ENCODE results near the gene NINJ1. TPM values are rescaled to one million over a fixed set of nuclear protein-coding genes. Genes with fewer than 3 reads are reported as not detected.

NINJ1 gene
- total and polyA plus RNA-seq, 2 donors (not counting 3 experiments of a cell fraction or from before 2014, with no cell fraction given): 31.5 to 57.7 TPM

DNA sequence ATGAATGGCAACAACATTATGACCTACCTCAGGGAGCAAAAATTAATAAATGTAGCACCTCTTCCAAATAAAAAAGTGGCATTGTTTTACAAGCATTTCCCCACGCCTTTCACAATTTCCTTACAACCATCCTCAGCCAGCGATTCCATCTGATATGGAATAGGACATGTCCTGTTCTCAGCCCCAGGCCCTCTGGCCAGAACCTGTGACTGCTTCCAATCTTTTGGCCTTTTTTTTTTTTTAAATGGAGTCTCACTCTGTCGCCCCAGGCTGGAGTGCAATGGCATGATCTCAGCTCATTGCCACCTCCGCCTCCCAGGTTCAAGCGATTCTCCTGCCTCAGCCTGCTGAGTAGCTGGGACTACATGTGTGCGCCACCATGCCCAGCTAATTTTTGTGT lies 33.1 kb upstream of the NINJ1 start:
- intact Hi-C loops (cut with micrococcal nuclease): no loop called here
- H3K27ac ChIP-seq (ENCODE audit: insufficient read depth, low read depth, low read length): no peak overlapping the region
- H2AFZ ChIP-seq (ENCODE audit: low read depth, low read length): no peak overlapping the region
- H4K20me1 ChIP-seq (replicated peaks; ENCODE audit: control insufficient read depth, extremely low read depth, insufficient read depth, low read length): no peaks in the 10 kb centered on the region
- no peaks in the 10 kb centered on the region for H3K9me1 ChIP-seq (replicated peaks; ENCODE audit: control insufficient read depth, extremely low read depth, insufficient read depth, low read length)
- no peaks in the 10 kb centered on the region for H3K36me3 ChIP-seq (ENCODE audit: control insufficient read depth in 2 of 2, extremely low read depth in 1 of 2, insufficient read depth in 2 of 2, low read length in 2 of 2)
- no peak overlapping the region for H3K9ac ChIP-seq (replicated peaks; ENCODE audit: extremely low read depth, insufficient read depth, low read length)
- POLR2A ChIA-PET: no interaction called here
- H3K27me3 ChIP-seq (ENCODE audit: control insufficient read depth in 2 of 2, insufficient read depth in 2 of 2, low read length in 2 of 2): no peaks in the 10 kb centered on the region
- CTCF ChIA-PET: interaction anchor here (0.9 kb wide), 1 partner anchor 110 kb away, joined by 3 read pairs; no protein-coding TSS in a partner anchor
- no TSS peak for BruUV-seq (replicated peaks)
- no peak overlapping the region for H3K4me2 ChIP-seq (ENCODE audit: insufficient read depth, low read length)
- H3K79me2 ChIP-seq (ENCODE audit: control insufficient read depth, insufficient read depth, low read length): no peaks in the 10 kb centered on the region
- dilution Hi-C loops (cut with MboI; ENCODE audit: extremely low pct_ligation_motif_present, low sequenced_read_pairs): no loop called here
- DNase-seq (ENCODE audit: low read depth, low spot score): no peak
- H3K9me3 ChIP-seq (replicated peaks; ENCODE audit: control insufficient read depth, insufficient read depth, low read length): no peaks in the 10 kb centered on the region
- no peaks in the 10 kb centered on the region for H3K4me1 ChIP-seq (ENCODE audit: control insufficient read depth, extremely low read depth, insufficient read depth, low read length)
- TF ChIP-seq, protein P1, sequence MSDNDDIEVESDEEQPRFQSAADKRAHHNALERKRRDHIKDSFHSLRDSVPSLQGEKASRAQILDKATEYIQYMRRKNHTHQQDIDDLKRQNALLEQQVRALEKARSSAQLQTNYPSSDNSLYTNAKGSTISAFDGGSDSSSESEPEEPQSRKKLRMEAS (IDR thresholded peaks at IDR 0.05; ENCODE audit: insufficient read depth, insufficient read length): no peak
- TF ChIP-seq FOS (IDR thresholded peaks at IDR 0.05; ENCODE audit: borderline replicate concordance, insufficient read depth, low read length) (no peak), POLR2AphosphoS5 (IDR thresholded peaks at IDR 0.05; ENCODE audit: insufficient read depth, low read depth, low read length) (no peak), MYC (IDR thresholded peaks at IDR 0.05; ENCODE audit: low read depth, low read length) (no peak)
- H3K4me3 ChIP-seq (replicated peaks in 1 of 3; ENCODE audit: insufficient read depth in 1 of 3, low read depth in 1 of 3, low read length in 3 of 3): no peak overlapping the region
- FAIRE-seq: no peak

DNA sequence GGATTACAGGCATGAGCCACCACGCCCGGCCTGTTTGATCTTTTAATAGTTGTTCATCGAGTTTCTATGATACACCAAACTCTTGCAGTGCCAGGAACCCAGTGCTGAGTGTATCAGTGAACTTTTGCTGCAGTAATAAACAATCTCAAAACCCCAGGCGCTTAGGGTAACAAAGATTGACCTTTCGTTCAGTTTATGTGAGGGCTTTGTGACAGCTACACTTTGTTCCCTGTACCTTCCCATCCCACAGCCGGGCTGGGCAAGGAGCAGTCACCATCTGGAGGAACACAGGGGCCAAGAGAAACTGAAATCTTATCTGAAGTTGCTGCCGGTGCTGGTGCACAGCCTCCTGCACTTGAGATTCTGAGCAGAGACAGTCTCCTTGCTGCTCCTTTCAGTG lies 32.6 kb upstream of the NINJ1 start:
- Histone ChIP-seq H3K4me3 (replicated peaks in 1 of 3; ENCODE audit: insufficient read depth in 1 of 3, low read depth in 1 of 3, low read length in 3 of 3) (no peak overlapping the region), H3K9me3 (replicated peaks; ENCODE audit: control insufficient read depth, insufficient read depth, low read length) (no peaks in the 10 kb centered on the region), H3K9me1 (replicated peaks; ENCODE audit: control insufficient read depth, extremely low read depth, insufficient read depth, low read length) (no peaks in the 10 kb centered on the region), H3K36me3 (ENCODE audit: control insufficient read depth in 2 of 2, extremely low read depth in 1 of 2, insufficient read depth in 2 of 2, low read length in 2 of 2) (no peaks in the 10 kb centered on the region), H4K20me1 (replicated peaks; ENCODE audit: control insufficient read depth, extremely low read depth, insufficient read depth, low read length) (no peaks in the 10 kb centered on the region), H3K4me1 (ENCODE audit: control insufficient read depth, extremely low read depth, insufficient read depth, low read length) (no peaks in the 10 kb centered on the region), H2AFZ (ENCODE audit: low read depth, low read length) (no peak overlapping the region), H3K27ac (ENCODE audit: insufficient read depth, low read depth, low read length) (no peak overlapping the region), H3K27me3 (ENCODE audit: control insufficient read depth in 2 of 2, insufficient read depth in 2 of 2, low read length in 2 of 2) (no peaks in the 10 kb centered on the region), H3K9ac (replicated peaks; ENCODE audit: extremely low read depth, insufficient read depth, low read length) (no peak overlapping the region), H3K79me2 (ENCODE audit: control insufficient read depth, insufficient read depth, low read length) (no peaks in the 10 kb centered on the region), H3K4me2 (ENCODE audit: insufficient read depth, low read length) (no peak overlapping the region)
- no peak for TF ChIP-seq GATA2 (IDR thresholded peaks at IDR 0.05; ENCODE audit: insufficient read depth, insufficient read length, low read depth, low read length)
- TF ChIP-seq, protein P2, sequence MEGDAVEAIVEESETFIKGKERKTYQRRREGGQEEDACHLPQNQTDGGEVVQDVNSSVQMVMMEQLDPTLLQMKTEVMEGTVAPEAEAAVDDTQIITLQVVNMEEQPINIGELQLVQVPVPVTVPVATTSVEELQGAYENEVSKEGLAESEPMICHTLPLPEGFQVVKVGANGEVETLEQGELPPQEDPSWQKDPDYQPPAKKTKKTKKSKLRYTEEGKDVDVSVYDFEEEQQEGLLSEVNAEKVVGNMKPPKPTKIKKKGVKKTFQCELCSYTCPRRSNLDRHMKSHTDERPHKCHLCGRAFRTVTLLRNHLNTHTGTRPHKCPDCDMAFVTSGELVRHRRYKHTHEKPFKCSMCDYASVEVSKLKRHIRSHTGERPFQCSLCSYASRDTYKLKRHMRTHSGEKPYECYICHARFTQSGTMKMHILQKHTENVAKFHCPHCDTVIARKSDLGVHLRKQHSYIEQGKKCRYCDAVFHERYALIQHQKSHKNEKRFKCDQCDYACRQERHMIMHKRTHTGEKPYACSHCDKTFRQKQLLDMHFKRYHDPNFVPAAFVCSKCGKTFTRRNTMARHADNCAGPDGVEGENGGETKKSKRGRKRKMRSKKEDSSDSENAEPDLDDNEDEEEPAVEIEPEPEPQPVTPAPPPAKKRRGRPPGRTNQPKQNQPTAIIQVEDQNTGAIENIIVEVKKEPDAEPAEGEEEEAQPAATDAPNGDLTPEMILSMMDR (IDR thresholded peaks at IDR 0.05; ENCODE audit: extremely low read depth in 1 of 2, insufficient read depth in 1 of 2, low read depth in 1 of 2, low read length in 2 of 2): no peak
- TF ChIP-seq, protein P1 (IDR thresholded peaks at IDR 0.05; ENCODE audit: insufficient read depth, insufficient read length): no peak
- no peak for TF ChIP-seq FOS (IDR thresholded peaks at IDR 0.05; ENCODE audit: borderline replicate concordance, insufficient read depth, low read length)
- TF ChIP-seq POLR2AphosphoS5 (IDR thresholded peaks at IDR 0.05; ENCODE audit: insufficient read depth, low read depth, low read length): no peak
- TF ChIP-seq JUN (IDR thresholded peaks at IDR 0.05; ENCODE audit: borderline replicate concordance, insufficient read depth, insufficient read length, low read depth): no peak
- no peak for TF ChIP-seq MYC (IDR thresholded peaks at IDR 0.05; ENCODE audit: low read depth, low read length)
- no peak for TF ChIP-seq POLR2A (IDR thresholded peaks at IDR 0.05; ENCODE audit: low read depth, low read length)
- no peak for TF ChIP-seq EZH2 (IDR thresholded peaks at IDR 0.05; ENCODE audit: borderline replicate concordance, low read depth, low read length, severe bottlenecking)
- no peak for FAIRE-seq
- ChIA-PET CTCF (no interaction called here), POLR2A (no interaction called here)
- intact Hi-C loops (cut with micrococcal nuclease): no loop called here
- dilution Hi-C loops (cut with MboI; ENCODE audit: extremely low pct_ligation_motif_present, low sequenced_read_pairs): no loop called here
- BruUV-seq (replicated peaks): no TSS peak
- DNase-seq (ENCODE audit: low read depth, low spot score): no peak
